Activated CD4-positive, CD25-positive, alpha-beta regulatory T cell treated with anti-CD3 and anti-CD28 coated beads, Interleukin-2, amount 50 U/mL, for 16 hours (primary cell): Measurements from ENCODE around the gene DALRD3.
A peak's percentile ranks its signal among the peaks of the same experiment; 100 is the strongest.

Experiments used
- DNase-seq: peaks from one replicate; pipeline ENCODE4 v3.0.0-alpha.2; 2020; ENCODE audit warnings: low read depth, low spot score

The DALRD3 gene, protein sequence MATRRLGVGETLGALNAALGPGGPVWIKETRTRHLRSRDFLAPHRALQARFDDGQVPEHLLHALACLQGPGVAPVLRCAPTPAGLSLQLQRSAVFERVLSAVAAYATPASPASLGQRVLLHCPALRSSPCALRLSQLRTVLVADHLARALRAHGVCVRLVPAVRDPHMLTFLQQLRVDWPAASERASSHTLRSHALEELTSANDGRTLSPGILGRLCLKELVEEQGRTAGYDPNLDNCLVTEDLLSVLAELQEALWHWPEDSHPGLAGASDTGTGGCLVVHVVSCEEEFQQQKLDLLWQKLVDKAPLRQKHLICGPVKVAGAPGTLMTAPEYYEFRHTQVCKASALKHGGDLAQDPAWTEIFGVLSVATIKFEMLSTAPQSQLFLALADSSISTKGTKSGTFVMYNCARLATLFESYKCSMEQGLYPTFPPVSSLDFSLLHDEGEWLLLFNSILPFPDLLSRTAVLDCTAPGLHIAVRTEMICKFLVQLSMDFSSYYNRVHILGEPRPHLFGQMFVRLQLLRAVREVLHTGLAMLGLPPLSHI

GRCh38 chr3:49017971-49018706 lies at the start of gene DALRD3:
Gene DALRD3 (minus strand): TSS chr3:49018580. CDS start chr3:49018564, 16 bp downstream.
- no peak for DNase-seq

DNA sequence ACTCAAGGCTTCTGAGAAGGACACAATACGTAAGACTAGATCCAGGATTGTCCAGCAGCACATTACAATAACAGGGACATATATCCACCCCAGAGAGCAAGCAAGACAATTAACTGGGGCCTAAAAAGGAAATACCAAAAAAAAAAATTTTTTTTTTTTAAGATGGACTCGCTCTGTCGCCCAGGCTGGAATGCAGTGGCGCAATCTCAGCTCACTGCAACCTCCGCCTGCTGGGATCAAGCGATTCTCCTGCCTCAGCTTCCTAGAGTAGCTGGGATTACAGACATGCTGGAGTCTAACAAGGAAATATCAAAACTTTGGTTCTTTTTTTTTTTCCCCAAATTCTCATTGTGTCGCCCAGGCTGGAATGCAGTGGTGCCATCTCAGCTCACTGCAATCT lies 39.6 kb upstream of the DALRD3 start:
- no peak for DNase-seq

GRCh38 chr3:49057268-49057667 lies 38.9 kb upstream of the DALRD3 start:
- DNase-seq = no peak

- no peak for DNase-seq
Observed at GRCh38 chr3:49054344-49054862, 36.0 kb upstream of the DALRD3 start.

- DNase-seq = no peak
Observed at GRCh38 chr3:49053543-49053942, 35.2 kb upstream of the DALRD3 start.

DNA sequence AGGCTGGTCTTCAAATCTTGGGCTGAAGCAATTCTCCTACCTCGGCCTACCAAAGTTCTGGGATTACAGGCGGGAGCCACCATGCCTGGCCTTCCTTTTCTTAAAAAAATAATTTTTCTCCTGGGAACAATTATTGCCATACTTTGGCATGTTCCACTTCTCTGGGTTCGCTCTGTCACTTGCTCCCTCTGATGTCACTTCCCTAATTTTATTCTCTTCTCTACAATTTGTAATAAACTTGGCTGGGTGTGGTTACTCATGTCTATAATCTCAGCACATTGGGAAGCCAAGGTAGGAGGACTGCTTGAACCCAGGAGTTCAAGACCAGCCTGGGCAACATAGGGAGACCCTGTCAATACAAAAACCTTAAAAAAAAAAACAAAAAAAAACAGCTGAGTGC lies 16.9 kb upstream of the DALRD3 start:
- DNase-seq = no peak

GRCh38 chr3:49034650-49035049 lies 16.3 kb upstream of the DALRD3 start:
- DNase-seq = no peak

DNA sequence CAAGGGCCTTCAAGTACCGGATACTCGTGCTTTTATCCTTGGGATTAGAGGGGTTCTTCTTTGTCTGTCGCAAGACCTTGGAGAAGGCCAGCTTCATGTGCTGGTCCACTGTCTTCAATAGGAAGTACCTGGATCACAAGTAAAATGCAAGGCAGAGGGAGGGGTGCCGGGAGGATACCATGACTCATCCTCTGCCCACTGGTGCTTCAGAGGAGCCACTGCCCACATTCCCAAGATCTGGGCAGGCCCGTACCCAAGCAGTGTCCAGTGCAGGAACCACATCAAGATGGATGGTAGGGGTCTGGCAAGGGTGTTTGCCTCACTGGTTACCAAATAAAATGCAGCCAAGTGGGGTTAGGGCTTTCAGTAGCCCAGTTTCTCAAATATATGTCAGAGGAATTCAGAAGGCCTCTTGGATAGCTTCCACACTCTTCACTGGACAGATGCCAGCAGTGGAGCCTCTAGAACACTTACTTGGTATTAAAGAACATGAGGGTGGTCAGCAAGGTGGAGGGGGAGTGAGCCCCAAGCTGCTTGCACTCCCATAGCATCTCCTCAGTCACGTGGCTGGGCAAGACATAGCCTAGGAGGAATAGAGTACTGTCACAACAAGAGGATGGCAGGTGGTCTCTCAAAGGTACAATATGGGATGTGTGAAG lies 14.4 kb upstream of the DALRD3 start:
- DNase-seq = no peak

- DNase-seq = no peak
Observed at GRCh38 chr3:49030321-49030720, 11.9 kb upstream of the DALRD3 start.

DNA sequence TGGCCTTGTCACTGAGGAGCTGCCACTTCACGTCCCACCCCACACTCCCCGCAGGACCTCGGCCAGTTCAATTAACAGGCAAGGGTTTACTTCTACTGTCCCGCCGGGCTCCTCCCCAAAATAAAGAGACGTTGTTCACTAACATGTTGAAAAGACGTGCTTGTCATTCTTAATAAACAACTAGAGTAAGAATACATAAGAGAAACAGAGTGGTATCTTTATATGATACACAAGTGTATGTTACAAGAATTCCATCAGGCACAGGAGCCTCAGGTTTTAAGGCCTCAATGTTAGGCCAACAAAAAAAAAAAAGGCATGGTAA lies 11.1 kb upstream of the DALRD3 start:
- DNase-seq = no peak

GRCh38 chr3:49028673-49029562 lies 10.5 kb upstream of the DALRD3 start, which contains the start of gene IMPDH2:
Gene IMPDH2 (minus strand): TSS chr3:49029398. CDS start chr3:49029350, 48 bp downstream.
- peak; percentile 85 for DNase-seq

DNA sequence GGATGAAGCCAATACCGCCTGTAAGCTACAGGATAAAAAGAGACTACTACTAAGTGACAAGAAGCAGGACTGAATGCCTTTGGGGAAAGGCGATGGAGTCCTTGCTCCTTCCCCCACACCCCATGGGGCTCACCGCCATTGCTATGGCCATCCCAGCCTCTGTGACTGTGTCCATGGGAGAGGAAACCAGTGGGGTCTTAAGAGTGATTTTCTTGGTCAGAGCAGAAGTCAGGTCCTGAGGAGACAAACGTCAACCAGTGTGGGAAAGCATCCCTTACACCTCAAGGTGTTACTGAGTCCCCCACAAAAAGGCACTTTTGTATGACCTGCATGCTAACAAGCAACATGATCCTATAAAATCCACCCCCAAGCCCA lies 9.9 kb upstream of the DALRD3 start:
- no peak for DNase-seq

- DNase-seq = no peak
Observed at GRCh38 chr3:49027634-49028033, 9.3 kb upstream of the DALRD3 start.

DNA sequence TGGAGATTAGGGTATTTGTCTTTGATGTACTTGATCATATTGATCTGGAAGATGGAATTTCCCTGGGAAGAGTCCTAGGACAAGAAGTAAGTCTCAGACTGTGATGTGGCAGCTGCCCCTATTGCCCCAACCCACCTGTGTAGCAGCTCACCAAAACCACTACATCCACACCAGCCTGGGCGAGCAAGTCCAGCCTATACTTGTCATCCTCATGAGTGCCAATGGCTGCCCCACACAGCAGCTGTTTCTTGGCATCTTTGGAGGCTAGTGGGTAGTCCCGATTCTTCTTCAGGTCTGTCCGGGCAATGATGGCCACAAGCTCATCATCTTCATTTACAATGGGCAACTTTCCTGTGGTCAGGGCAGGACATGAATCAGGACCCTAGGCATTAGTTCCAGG lies 8.2 kb upstream of the DALRD3 start:
- DNase-seq = no peak

- DNase-seq = no peak
Observed at GRCh38 chr3:49025793-49026520, 7.6 kb upstream of the DALRD3 start.

GRCh38 chr3:49025005-49025792 lies 6.8 kb upstream of the DALRD3 start:
- DNase-seq = no peak

GRCh38 chr3:49024449-49024848 lies 6.1 kb upstream of the DALRD3 start:
- no peak for DNase-seq

DNA sequence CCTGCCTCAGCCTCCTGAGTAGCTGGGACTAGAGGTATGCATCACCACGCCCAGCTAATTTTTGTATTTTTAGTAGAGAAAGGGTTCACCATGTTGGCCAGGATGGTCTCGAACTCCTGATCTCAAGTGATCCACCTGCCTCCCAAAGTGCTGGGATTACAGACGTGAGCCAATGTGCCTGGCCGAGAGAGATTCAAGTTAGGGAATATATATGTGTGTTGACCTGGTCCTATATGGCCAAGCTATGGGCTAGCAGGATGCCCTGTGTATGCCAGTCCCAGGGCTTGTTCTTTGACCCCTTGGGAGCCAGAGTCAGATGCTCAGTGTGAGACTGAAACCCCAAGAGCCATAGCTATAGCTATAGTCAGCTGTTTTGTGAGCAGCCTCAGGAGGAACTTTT lies 5.4 kb upstream of the DALRD3 start:
- no peak for DNase-seq

- DNase-seq = no peak
Observed at GRCh38 chr3:49022688-49023171, 4.3 kb upstream of the DALRD3 start.
